GM12801 (cell line): ENCODE measurements around the gene SLC15A4.

ENCODE experiments used
- TF ChIP-seq, protein P1 (sequence below): IDR thresholded peaks from one replicate; pipeline ENCODE4 v1.5.1; 2011; ENCODE audit warnings: control low read depth; ENCODE audit not compliant: insufficient read length; ENCODE audit errors: extremely low read depth

SLC15A4 gene

DNA sequence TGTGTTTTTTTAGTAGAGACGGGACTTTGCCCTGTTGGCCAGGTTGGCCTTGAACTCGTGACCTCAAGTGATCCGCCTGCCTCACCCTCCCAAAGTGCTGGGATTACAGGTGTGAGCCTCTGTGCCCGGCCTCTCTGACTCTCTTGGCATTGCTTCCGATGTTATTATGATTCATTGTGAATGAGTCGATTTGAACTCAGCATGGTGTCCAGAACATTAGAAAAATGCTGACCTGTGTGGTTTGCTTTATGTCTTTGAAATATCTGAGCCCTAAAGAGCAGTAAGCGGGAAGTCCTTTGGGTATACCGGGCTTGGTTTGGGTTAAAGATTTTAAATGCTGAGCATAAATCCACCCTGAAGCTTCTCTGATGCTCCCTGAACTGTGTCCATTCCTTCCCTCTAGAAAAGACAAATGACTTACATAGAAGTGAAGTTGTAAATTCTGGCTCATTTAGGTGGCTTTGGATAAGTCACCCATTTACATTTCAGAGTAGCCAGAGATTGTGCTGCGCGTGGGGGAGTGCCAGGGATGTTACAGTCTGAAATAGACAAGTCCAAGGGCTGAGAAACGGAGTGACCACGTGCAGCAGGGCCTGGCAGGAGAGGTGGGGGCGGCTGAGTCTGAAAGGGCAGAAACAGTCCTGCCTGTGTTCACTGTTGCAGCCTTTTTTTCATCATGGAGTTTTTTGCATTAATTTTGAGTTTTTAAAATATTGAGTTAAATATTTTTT, 39.6 kb downstream of the SLC15A4 start:
- TF ChIP-seq, protein P1, sequence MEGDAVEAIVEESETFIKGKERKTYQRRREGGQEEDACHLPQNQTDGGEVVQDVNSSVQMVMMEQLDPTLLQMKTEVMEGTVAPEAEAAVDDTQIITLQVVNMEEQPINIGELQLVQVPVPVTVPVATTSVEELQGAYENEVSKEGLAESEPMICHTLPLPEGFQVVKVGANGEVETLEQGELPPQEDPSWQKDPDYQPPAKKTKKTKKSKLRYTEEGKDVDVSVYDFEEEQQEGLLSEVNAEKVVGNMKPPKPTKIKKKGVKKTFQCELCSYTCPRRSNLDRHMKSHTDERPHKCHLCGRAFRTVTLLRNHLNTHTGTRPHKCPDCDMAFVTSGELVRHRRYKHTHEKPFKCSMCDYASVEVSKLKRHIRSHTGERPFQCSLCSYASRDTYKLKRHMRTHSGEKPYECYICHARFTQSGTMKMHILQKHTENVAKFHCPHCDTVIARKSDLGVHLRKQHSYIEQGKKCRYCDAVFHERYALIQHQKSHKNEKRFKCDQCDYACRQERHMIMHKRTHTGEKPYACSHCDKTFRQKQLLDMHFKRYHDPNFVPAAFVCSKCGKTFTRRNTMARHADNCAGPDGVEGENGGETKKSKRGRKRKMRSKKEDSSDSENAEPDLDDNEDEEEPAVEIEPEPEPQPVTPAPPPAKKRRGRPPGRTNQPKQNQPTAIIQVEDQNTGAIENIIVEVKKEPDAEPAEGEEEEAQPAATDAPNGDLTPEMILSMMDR, result no peak

GRCh38 chr12:128783129-128783574, 40.6 kb downstream of the SLC15A4 start:
- TF ChIP-seq, protein P1, result no peak

GRCh38 chr12:128779901-128780300, 43.9 kb downstream of the SLC15A4 start:
- TF ChIP-seq, protein P1, result no peak

DNA sequence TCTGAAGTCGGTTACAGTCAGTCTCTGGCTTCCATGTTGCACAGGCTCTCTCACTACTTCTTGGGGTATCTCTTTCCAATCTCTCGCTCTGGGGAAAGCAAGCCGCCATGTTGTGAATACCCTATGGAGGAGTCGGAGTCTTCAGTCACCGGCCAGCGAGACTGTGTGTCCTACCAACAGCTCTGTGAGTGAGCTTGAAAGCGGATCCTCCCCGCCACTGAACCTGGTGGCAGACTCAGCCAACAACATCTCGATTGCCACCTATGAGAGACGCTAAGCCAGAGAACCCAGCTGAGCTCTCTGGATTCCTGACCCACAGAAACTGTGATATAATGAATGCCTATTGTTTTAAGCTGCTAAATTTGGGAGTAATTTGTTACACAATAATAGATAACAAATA, 51.5 kb downstream of the SLC15A4 start:
- TF ChIP-seq, protein P1, result no peak

GRCh38 chr12:128771681-128772080, 52.1 kb downstream of the SLC15A4 start:
- TF ChIP-seq, protein P1, result no peak

GRCh38 chr12:128767518-128767917, 56.2 kb downstream of the SLC15A4 start:
- TF ChIP-seq, protein P1, result no peak

DNA sequence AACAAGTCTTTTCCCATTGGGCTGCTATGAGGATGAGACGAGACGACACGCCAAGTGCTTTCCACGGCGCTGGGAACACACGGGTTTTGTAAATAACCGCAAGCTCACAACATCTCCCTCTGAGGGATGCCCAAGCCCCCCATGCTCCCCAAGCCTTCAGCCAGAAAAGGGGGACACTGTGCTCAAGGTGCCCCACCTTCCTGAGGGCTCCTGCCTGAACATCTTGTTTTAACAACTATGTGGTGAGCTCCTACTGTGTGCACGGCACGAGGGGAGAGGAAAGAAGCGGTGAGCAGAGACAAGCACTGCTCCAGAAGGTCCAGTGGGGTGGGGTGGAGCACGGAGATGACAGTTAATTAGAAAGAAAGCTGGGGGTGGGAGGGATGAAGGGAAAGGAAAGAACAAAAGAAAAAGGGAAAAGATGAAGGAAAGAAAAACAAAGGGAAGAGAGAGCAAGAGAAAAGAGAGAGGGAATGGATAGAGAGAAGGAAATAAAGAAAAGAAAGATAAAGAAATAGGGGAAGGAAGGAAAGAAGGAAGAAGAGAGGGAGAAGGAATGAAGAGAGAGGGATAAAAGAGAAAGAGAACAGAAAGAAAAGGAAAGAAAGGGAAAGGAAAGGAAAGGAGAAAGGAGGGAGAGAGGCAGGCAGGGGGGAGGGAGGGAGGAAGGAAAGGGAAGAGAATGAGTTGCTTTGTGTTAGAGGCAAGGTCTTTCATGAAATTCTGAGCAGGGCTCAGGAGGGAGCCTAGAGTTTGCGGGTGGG, 56.8 kb downstream of the SLC15A4 start:
- TF ChIP-seq, protein P1, result no peak
